PC-3 (cell line): ENCODE results near the gene ERI3. TPM values are rescaled to one million over a fixed set of nuclear protein-coding genes. Genes with fewer than 3 reads are reported as not detected.

ENCODE experiments used
- ATAC-seq: fragments of 200-7000 bp; cut with Tn5 transposase; 2 replicates; pipeline ENCODE4 v1.9.1; 2020; ENCODE audit warnings: mild to moderate bottlenecking, moderate library complexity
- BruUV-seq: library from RNA; stranded (reverse); fragments of 400-500 nt; replicated peaks from 2 replicates; lab custom pipeline; 2021; lab: Mats Ljungman, UMichigan
- CTCF ChIA-PET: fragments of 300-600 bp; sonication (Branson Sonifier 250); formaldehyde crosslinking; loops from one replicate; lab custom pipeline; 2022; ENCODE audit warnings: antibody characterized with exemption; lab: Charles Lee
- POLR2A ChIA-PET: fragments of 300-600 bp; sonication (Branson Sonifier 250); formaldehyde crosslinking; loops from one replicate; lab custom pipeline; 2022; ENCODE audit warnings: antibody characterized with exemption; ENCODE audit not compliant: unreplicated experiment; lab: Charles Lee
- DNase-seq: peaks from one replicate; pipeline ENCODE4 v3.0.0-alpha.2; 2015
- H2AFZ ChIP-seq: fragments of 300-600 bp; sonication (generic); 2 replicates; pipeline ENCODE4 v1.6.0; 2016; ENCODE audit warnings: antibody characterized with exemption, low read length
- H3F3A ChIP-seq: fragments of 300-600 bp; sonication (generic); one replicate; pipeline ENCODE4 v1.6.0; 2017; ENCODE audit warnings: antibody characterized with exemption, low read length, control low read depth, mild to moderate bottlenecking; ENCODE audit not compliant: unreplicated experiment
- H3K27ac ChIP-seq: fragments of 300-600 bp; sonication (generic); 2 replicates; pipeline ENCODE4 v1.5.1; 2016; ENCODE audit warnings: mild to moderate bottlenecking, low read length
- H3K27me3 ChIP-seq: fragments of 300-600 bp; sonication (generic); 2 replicates; pipeline ENCODE4 v1.6.1; 2016; ENCODE audit warnings: low read length, mixed read lengths
- H3K36me3 ChIP-seq: fragments of 300-600 bp; sonication (generic); 2 replicates; pipeline ENCODE4 v1.6.1; 2016; ENCODE audit warnings: low read depth, mixed run types, low read length, mixed read lengths
- H3K4me1 ChIP-seq: fragments of 300-600 bp; sonication (generic); 2 replicates; pipeline ENCODE4 v1.5.1; 2016; ENCODE audit warnings: low read length; ENCODE audit not compliant: insufficient read depth
- H3K4me2 ChIP-seq: fragments of 300-600 bp; sonication (generic); 2 replicates; pipeline ENCODE4 v1.6.0; 2016; ENCODE audit warnings: low read length
- H3K4me3 ChIP-seq: fragments of 300-600 bp; sonication (generic); 2 replicates; pipeline ENCODE4 v1.5.1; 2016; ENCODE audit warnings: mild to moderate bottlenecking, low read length, mixed read lengths
- H3K79me2 ChIP-seq: fragments of 300-600 bp; sonication (generic); 2 replicates; pipeline ENCODE4 v1.6.1; 2017; ENCODE audit warnings: low read length, mixed read lengths
- H3K9ac ChIP-seq: fragments of 300-600 bp; sonication (generic); 2 replicates; pipeline ENCODE4 v1.6.0; 2016; ENCODE audit warnings: mild to moderate bottlenecking, low read length
- H3K9me2 ChIP-seq: fragments of 300-600 bp; sonication (generic); replicated peaks from 2 replicates; pipeline ENCODE4 v1.6.1; 2016; ENCODE audit warnings: mixed run types, low read length, mixed read lengths
- H3K9me3 ChIP-seq: fragments of 300-600 bp; sonication (generic); 2 replicates; pipeline ENCODE4 v1.6.1; 2016; ENCODE audit warnings: low read length, mixed read lengths
- H4K20me1 ChIP-seq: fragments of 300-600 bp; sonication (generic); 2 replicates; pipeline ENCODE4 v1.6.1; 2016; ENCODE audit warnings: low read length, mixed read lengths
- EZH2 ChIP-seq: fragments of 300-600 bp; sonication (generic); IDR thresholded peaks from one replicate; pipeline ENCODE4 v1.6.1; 2017; ENCODE audit warnings: antibody characterized with exemption, mild to moderate bottlenecking, low read length; ENCODE audit not compliant: unreplicated experiment
- EZH2phosphoT487 ChIP-seq: fragments of 300-600 bp; sonication (generic); IDR thresholded peaks from 2 replicates; pipeline ENCODE4 v1.6.1; 2018; ENCODE audit warnings: mild to moderate bottlenecking, antibody characterized with exemption, low read length, borderline replicate concordance
- intact Hi-C: fragments of 100-400 bp; cut with micrococcal nuclease; formaldehyde crosslinking; loops from 2 replicates; pipeline ENCODE4 v1.9.0; 2023
- total RNA-seq: library from RNA; depleted of rRNA; stranded (reverse); fragments of >200 nt; gene quantifications from 2 replicates; pipeline ENCODE4 v1.2.3, GENCODE V29; 2014
- TF ChIP-seq, protein P1 (sequence below): fragments of 300-600 bp; sonication (generic); conservative IDR thresholded peaks from 2 replicates; pipeline ENCODE4 v1.5.1; 2017; ENCODE audit warnings: antibody characterized with exemption, low read depth, mild to moderate bottlenecking, low read length

ERI3 gene
- total RNA-seq, 1 experiment from 2014 or later: 138 TPM

DNA sequence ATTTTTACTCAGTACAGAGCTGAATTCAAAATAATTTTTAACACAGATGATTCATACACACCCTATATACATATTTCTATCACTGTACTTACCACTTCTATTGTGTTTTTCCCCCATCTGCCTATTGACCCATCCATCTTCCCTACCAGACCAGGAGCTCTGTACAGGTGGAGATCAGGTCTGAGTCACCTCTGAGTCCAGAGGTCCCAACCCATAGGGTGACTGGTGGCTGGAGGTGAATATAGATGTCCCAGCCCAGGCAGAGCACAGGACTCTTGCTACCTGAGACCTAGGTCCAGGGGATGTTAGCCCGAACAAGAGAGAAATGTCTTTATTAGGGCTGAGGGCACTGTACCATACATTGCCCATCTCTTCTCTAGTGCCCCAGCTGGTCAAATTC lies 87.0 kb downstream of the ERI3 start:
- Histone ChIP-seq H3K27me3 (no peaks in the 10 kb centered on the region), H3K27ac (no peak overlapping the region), H3F3A (no peaks in the 10 kb centered on the region), H3K9me2 (no peaks in the 10 kb centered on the region), H3K9me3 (no peaks in the 10 kb centered on the region), H3K79me2 (no peaks in the 10 kb centered on the region), H3K36me3 (no peaks in the 10 kb centered on the region; the same call in 1 of the 2 replicates), H3K4me3 (no peak overlapping the region), H3K4me2 (no peak overlapping the region), H3K9ac (no peak overlapping the region), H4K20me1 (no peaks in the 10 kb centered on the region), H3K4me1 (no peaks in the 10 kb centered on the region), H2AFZ (no peak overlapping the region)
- ATAC-seq (no peak), DNase-seq (no peak)
- POLR2A ChIA-PET: no interaction called here
- TF ChIP-seq EZH2 (no peak), EZH2phosphoT487 (no peak)
- TF ChIP-seq, protein P1, sequence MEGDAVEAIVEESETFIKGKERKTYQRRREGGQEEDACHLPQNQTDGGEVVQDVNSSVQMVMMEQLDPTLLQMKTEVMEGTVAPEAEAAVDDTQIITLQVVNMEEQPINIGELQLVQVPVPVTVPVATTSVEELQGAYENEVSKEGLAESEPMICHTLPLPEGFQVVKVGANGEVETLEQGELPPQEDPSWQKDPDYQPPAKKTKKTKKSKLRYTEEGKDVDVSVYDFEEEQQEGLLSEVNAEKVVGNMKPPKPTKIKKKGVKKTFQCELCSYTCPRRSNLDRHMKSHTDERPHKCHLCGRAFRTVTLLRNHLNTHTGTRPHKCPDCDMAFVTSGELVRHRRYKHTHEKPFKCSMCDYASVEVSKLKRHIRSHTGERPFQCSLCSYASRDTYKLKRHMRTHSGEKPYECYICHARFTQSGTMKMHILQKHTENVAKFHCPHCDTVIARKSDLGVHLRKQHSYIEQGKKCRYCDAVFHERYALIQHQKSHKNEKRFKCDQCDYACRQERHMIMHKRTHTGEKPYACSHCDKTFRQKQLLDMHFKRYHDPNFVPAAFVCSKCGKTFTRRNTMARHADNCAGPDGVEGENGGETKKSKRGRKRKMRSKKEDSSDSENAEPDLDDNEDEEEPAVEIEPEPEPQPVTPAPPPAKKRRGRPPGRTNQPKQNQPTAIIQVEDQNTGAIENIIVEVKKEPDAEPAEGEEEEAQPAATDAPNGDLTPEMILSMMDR: no peak
- intact Hi-C loops: no loop called here
- BruUV-seq: no TSS peak
- CTCF ChIA-PET: no interaction called here

DNA sequence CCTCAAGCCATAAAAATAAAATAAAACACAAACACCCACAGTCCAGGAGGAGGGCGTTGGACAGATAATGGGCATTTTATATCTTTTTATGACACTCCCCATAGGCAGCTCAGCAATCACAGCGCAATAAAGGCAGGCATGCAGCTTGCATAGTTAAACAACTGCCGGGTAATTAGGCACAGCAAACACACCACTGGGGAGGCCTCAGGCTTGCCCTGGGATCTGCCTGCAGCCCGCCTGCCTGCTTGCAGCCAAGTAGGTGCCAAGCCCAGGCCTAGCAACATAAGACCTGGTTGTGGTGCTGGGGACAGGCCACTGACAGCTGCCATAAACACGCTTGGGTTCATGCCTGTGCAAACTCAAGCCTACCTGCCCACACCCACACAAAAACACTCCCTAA lies 87.6 kb downstream of the ERI3 start:
- no peaks in the 10 kb centered on the region for H3F3A ChIP-seq
- no peak overlapping the region for H3K4me2 ChIP-seq
- no peaks in the 10 kb centered on the region for H3K9me2 ChIP-seq
- H4K20me1 ChIP-seq: no peaks in the 10 kb centered on the region
- H3K4me1 ChIP-seq: no peaks in the 10 kb centered on the region
- H2AFZ ChIP-seq: no peak overlapping the region
- no peaks in the 10 kb centered on the region for H3K79me2 ChIP-seq
- no peak for TF ChIP-seq EZH2phosphoT487
- TF ChIP-seq, protein P1: no peak
- TF ChIP-seq EZH2: no peak
- no peak for DNase-seq
- CTCF ChIA-PET: no interaction called here
- intact Hi-C loops: no loop called here
- ATAC-seq: no peak
- POLR2A ChIA-PET: no interaction called here
- no peaks in the 10 kb centered on the region for H3K27me3 ChIP-seq
- H3K9me3 ChIP-seq: no peaks in the 10 kb centered on the region
- no peak overlapping the region for H3K27ac ChIP-seq
- no peak overlapping the region for H3K4me3 ChIP-seq
- no peaks in the 10 kb centered on the region; the same call in 1 of the 2 replicates for H3K36me3 ChIP-seq
- no TSS peak for BruUV-seq
- no peak overlapping the region for H3K9ac ChIP-seq

DNA sequence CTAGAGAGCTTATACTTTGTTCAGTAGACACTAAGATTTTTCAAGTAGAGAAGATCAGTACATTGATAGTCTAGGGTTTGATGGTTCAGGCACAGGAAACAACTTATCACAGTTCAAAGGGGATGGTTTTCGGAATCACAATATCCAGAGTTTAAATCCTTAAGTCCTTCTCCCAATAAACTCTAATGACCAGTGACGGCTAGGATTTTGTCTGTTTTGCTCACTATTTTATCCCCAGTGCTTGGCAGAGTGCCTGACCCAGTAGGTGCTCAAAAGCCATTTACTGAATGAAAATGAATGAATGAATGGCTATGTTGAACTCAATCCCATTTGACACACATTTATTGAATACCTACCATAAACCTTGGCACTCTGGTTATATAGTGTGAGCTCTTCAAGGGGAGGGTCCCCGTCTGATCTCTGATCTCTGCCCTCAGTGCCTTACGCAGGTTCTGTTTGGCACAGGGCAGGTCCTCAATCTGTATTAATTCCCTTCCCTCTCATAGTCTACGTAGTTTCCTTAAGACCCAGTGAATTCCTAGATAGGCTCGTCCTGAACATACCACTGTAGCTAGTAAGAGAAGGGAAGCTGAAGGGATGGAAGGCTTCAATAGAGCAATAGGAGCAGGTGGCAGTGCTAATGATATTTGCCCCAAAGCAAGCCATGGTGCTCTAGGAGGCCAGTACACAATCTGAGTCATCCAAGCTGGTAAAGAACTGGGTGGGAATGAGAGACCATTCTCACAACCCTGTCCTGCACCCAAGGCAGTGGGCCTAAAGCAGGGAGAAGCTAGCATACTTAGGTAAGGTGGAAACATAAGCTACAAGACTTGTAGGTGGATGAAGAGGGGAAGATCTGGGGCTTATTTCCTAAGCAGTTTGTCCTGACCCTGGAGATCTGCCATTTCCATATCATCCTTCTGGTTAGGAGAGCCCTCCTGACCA lies 88.4 kb downstream of the ERI3 start:
- Histone ChIP-seq H4K20me1 (no peaks in the 10 kb centered on the region), H3K9me2 (no peaks in the 10 kb centered on the region), H2AFZ (no peak overlapping the region), H3K27ac (no peak overlapping the region), H3K4me1 (no peaks in the 10 kb centered on the region), H3K4me3 (no peak overlapping the region), H3K27me3 (no peaks in the 10 kb centered on the region), H3K4me2 (no peak overlapping the region), H3K36me3 (no peaks in the 10 kb centered on the region; the same call in 1 of the 2 replicates), H3K79me2 (no peaks in the 10 kb centered on the region), H3K9ac (no peak overlapping the region), H3K9me3 (no peaks in the 10 kb centered on the region), H3F3A (no peaks in the 10 kb centered on the region)
- TF ChIP-seq, protein P1: no peak
- TF ChIP-seq EZH2 (no peak), EZH2phosphoT487 (no peak)
- POLR2A ChIA-PET: no interaction called here
- ATAC-seq (no peak), DNase-seq (no peak)
- CTCF ChIA-PET: no interaction called here
- no TSS peak for BruUV-seq
- intact Hi-C loops: no loop called here
